ENCODE measurements around the gene NR5A1. TPM values are rescaled to one million over a fixed set of nuclear protein-coding genes. Genes with fewer than 3 reads are reported as not detected.
A peak's percentile ranks its signal among the peaks of the same experiment; 100 is the strongest.

Gene NR5A1
- total RNA-seq, 6 experiments from 2014 or later, result not detected

- peaks cover 6% of the 10 kb centered on the region for H3K4me1 Mint-ChIP-seq (ENCODE audit: low read depth)
- no peak overlapping the region for H3K4me3 Mint-ChIP-seq
- peak; percentile 70 for DNase-seq
- peaks cover 2% of the 10 kb centered on the region for H3K27me3 Mint-ChIP-seq (ENCODE audit: insufficient read depth)
- no peaks in the 10 kb centered on the region for H3K9me3 Mint-ChIP-seq
- TF ChIP-seq CTCF (IDR thresholded peaks at IDR 0.05), result peak; percentile 87
- no peak overlapping the region for H3K27ac Mint-ChIP-seq
- no peaks in the 10 kb centered on the region for H3K36me3 Mint-ChIP-seq (ENCODE audit: low read depth)
Observed at GRCh38 chr9:124551472-124552272, 44.5 kb upstream of the NR5A1 start.

- no peak for TF ChIP-seq CTCF (IDR thresholded peaks at IDR 0.05)
- Mint-ChIP-seq H3K36me3 (ENCODE audit: low read depth) (no peaks in the 10 kb centered on the region), H3K4me1 (ENCODE audit: low read depth) (peaks cover 6% of the 10 kb centered on the region), H3K27me3 (ENCODE audit: insufficient read depth) (peaks cover 2% of the 10 kb centered on the region), H3K9me3 (no peaks in the 10 kb centered on the region), H3K27ac (no peak overlapping the region), H3K4me3 (no peak overlapping the region)
- DNase-seq, result no peak
Observed at GRCh38 chr9:124550072-124550471, 42.9 kb upstream of the NR5A1 start.

GRCh38 chr9:124549016-124549415 lies 41.8 kb upstream of the NR5A1 start:
- no peak for TF ChIP-seq CTCF (IDR thresholded peaks at IDR 0.05)
- Mint-ChIP-seq H3K27me3 (ENCODE audit: insufficient read depth) (peaks cover 7% of the 10 kb centered on the region), H3K36me3 (ENCODE audit: low read depth) (no peaks in the 10 kb centered on the region), H3K27ac (no peak overlapping the region), H3K4me1 (ENCODE audit: low read depth) (peaks cover 6% of the 10 kb centered on the region), H3K4me3 (no peak overlapping the region), H3K9me3 (no peaks in the 10 kb centered on the region)
- DNase-seq, result no peak

GRCh38 chr9:124544535-124544934 lies 37.3 kb upstream of the NR5A1 start:
- Mint-ChIP-seq H3K4me1 (ENCODE audit: low read depth) (peaks cover 6% of the 10 kb centered on the region), H3K27me3 (ENCODE audit: insufficient read depth) (peaks cover 18% of the 10 kb centered on the region), H3K27ac (no peak overlapping the region), H3K9me3 (no peaks in the 10 kb centered on the region), H3K36me3 (ENCODE audit: low read depth) (no peaks in the 10 kb centered on the region), H3K4me3 (no peak overlapping the region)
- DNase-seq, result no peak
- no peak for TF ChIP-seq CTCF (IDR thresholded peaks at IDR 0.05)

- TF ChIP-seq CTCF (IDR thresholded peaks at IDR 0.05), result no peak
- Mint-ChIP-seq H3K27me3 (ENCODE audit: insufficient read depth) (peaks cover 15% of the 10 kb centered on the region), H3K27ac (no peak overlapping the region), H3K4me1 (ENCODE audit: low read depth) (no peaks in the 10 kb centered on the region), H3K36me3 (ENCODE audit: low read depth) (no peaks in the 10 kb centered on the region), H3K4me3 (no peak overlapping the region), H3K9me3 (no peaks in the 10 kb centered on the region)
- no peak for DNase-seq
Observed at GRCh38 chr9:124541824-124542223, 34.6 kb upstream of the NR5A1 start.

All from HFFc6 (cell line).